ENCODE measurements around the gene RPL29.

- TF ChIP-seq CHD2 (IDR thresholded peaks at IDR 0.05; ENCODE audit: low read length) = no peak
- TF ChIP-seq, protein P1, sequence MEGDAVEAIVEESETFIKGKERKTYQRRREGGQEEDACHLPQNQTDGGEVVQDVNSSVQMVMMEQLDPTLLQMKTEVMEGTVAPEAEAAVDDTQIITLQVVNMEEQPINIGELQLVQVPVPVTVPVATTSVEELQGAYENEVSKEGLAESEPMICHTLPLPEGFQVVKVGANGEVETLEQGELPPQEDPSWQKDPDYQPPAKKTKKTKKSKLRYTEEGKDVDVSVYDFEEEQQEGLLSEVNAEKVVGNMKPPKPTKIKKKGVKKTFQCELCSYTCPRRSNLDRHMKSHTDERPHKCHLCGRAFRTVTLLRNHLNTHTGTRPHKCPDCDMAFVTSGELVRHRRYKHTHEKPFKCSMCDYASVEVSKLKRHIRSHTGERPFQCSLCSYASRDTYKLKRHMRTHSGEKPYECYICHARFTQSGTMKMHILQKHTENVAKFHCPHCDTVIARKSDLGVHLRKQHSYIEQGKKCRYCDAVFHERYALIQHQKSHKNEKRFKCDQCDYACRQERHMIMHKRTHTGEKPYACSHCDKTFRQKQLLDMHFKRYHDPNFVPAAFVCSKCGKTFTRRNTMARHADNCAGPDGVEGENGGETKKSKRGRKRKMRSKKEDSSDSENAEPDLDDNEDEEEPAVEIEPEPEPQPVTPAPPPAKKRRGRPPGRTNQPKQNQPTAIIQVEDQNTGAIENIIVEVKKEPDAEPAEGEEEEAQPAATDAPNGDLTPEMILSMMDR (IDR thresholded peaks at IDR 0.05; ENCODE audit: control extremely low read depth in 1 of 3, insufficient read depth in 1 of 3, low read depth in 1 of 3, low read length in 3 of 3) = no peak
- no peak for TF ChIP-seq GABPA (IDR thresholded peaks at IDR 0.05; ENCODE audit: borderline replicate concordance, insufficient read depth, low read length)
- TF ChIP-seq EZH2 (IDR thresholded peaks at IDR 0.05; ENCODE audit: low read depth, low read length, severe bottlenecking) = no peak
- TF ChIP-seq CBX5 (IDR thresholded peaks at IDR 0.05; ENCODE audit: low read depth, low read length) = no peak
- TF ChIP-seq POLR2A (IDR thresholded peaks at IDR 0.05; ENCODE audit: control extremely low read depth in 1 of 2, low read depth in 2 of 2, low read length in 2 of 2) = no peak
- TF ChIP-seq RAD21 (IDR thresholded peaks at IDR 0.05 in 1 of 2, conservative IDR thresholded peaks at IDR 0.05 in 1 of 2; ENCODE audit: low read depth in 2 of 2, low read length in 2 of 2) = no peak
- TF ChIP-seq SAP30 (IDR thresholded peaks at IDR 0.05; ENCODE audit: insufficient read depth, insufficient replicate concordance, low read length) = no peak
These were observed 9.4 kb downstream of the RPL29 start for GRCh38 chr3:51986010-51986947.
